22Rv1 (cell line): ENCODE data around the gene KDELR1.
"Not testable (repeated sequence)": the region's sequence is repeated elsewhere in the genome, so short reads cannot be mapped to it uniquely, and the experiment has no call there.

Experiments
- H3K27ac ChIP-seq: fragments of 450-650 bp; 2 replicates; pipeline ENCODE4 v1.5.1; 2017
- ZFX ChIP-seq: fragments of 450-650 bp; IDR thresholded peaks from 2 replicates; pipeline ENCODE4 v1.6.1; 2017; ENCODE audit warnings: antibody characterized with exemption, borderline replicate concordance
- TF ChIP-seq, protein P1 (sequence below): fragments of 450-650 bp; IDR thresholded peaks from 2 replicates; pipeline ENCODE4 v1.5.1; 2017; ENCODE audit warnings: mild to moderate bottlenecking

The KDELR1 gene

DNA sequence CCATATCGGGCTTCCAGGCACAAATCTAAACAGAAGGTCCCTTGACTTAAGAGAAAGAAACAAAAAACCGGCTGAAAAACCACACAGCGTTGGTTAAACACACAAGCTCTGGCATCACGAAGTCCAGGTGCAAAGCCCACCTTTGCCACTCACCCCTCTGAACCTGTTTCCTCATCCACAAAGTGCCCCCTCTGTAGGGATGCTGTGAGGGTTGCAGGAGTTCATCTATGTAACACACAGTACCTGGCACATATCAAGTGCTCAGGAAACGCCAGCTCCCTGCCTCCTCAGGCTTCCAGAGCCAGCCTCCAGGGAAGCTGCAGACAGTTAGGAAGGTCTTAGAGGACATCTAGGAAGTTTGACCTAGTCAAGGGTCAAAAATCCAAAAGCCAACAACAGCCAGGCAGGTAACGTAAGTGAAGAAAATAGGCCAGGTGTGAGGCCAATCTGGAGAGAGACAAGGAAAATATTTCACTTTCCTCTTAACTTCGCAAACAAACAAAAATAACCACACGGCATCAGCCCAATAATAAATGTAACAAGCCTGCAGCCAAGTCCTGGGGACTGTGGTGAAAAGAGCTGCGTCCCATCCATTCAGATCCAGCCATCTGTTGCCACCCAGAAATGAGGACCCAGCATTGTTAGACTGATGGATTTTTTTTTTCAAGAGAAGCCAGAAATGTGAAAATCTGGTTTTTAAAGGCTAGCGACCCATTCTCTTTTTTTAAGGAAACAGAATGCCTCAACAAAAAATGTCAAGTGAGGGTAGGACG, 10.0 kb downstream of the KDELR1 start:
- no peak overlapping the region for H3K27ac ChIP-seq
- TF ChIP-seq, protein P1, sequence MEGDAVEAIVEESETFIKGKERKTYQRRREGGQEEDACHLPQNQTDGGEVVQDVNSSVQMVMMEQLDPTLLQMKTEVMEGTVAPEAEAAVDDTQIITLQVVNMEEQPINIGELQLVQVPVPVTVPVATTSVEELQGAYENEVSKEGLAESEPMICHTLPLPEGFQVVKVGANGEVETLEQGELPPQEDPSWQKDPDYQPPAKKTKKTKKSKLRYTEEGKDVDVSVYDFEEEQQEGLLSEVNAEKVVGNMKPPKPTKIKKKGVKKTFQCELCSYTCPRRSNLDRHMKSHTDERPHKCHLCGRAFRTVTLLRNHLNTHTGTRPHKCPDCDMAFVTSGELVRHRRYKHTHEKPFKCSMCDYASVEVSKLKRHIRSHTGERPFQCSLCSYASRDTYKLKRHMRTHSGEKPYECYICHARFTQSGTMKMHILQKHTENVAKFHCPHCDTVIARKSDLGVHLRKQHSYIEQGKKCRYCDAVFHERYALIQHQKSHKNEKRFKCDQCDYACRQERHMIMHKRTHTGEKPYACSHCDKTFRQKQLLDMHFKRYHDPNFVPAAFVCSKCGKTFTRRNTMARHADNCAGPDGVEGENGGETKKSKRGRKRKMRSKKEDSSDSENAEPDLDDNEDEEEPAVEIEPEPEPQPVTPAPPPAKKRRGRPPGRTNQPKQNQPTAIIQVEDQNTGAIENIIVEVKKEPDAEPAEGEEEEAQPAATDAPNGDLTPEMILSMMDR: 0 out of 2 replicates have a peak, but pooled peaks have one; percentile 2
- TF ChIP-seq ZFX: no peak

DNA sequence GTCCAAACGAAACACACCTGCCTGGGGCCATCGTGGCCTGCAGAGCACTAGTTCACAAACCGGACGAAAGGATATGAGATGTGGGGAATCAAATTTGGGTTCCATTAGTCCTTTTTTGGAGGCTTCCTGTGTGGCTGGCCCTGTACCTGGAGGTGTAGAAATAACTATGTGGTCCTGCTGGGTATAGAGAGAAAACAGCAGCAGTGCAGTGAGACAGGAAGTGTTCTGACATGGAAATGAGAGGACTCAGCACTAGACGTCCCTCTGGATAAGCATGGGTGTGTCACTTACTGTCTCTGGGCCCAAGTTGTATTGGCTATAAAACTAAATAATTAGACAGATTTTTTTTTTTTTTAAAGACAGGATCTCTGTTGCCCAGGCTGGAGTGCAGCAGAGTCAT, 12.3 kb downstream of the KDELR1 start:
- no peak for TF ChIP-seq ZFX
- TF ChIP-seq, protein P1: no peak
- H3K27ac ChIP-seq: peak overlapping the region; percentile 25; the same call in 1 of the 2 replicates

DNA sequence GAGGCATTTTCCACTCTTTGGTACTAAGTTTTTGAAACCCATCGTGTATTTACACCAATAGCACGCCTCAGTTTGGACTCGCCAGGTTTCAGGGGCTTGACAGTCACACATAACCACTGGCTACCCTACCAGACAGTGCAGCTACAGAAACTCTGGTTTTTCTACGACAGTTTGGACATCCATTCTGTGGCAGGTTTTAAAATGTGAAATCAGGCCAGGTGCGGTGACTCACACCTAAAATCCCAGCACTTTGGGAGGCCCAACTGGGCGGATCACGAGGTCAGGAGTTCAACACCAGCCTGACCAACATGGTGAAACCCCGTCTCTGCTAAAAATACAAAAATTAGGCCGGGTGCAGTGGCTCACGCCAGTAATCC, 13.2 kb downstream of the KDELR1 start:
- TF ChIP-seq ZFX: no peak
- TF ChIP-seq, protein P1: no peak
- no peak overlapping the region for H3K27ac ChIP-seq

DNA sequence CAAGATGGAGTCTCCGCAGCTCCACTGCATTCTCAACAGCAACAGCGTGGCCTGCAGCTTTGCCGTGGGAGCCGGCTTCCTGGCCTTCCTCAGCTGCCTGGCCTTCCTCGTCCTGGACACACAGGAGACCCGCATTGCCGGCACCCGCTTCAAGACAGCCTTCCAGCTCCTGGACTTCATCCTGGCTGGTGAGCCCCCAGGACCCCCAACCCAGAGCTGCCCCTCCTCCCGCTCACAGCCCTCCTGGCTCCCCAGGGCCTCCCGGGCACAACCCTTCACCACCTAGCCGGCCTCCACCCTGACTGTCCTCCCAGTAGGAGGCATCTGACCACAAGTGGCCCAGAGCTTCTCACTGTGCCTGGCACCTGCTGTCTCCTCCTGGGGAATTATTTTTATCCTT, 17.8 kb downstream of the KDELR1 start:
- no peak overlapping the region for H3K27ac ChIP-seq
- TF ChIP-seq ZFX: no peak

DNA sequence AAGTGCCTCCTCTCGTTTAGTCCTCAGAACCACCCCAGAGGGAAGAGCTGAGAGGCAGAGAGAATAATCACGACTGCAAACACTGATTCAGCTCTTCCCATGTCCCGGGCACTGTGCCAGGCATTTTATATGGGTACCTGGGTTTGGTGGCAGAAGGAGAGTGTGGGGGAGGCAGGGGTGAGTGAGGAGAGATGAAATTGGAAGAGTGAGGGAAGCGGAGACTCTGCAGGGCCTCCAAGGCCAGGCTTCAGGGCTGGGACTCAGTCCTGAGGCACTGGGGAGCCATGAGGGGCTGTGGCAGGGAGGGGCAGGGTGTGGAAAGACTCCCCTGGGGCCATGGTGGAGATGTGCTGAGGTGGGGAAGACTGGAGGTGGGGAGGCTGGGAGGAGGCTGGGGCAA, 18.4 kb downstream of the KDELR1 start:
- no peak overlapping the region for H3K27ac ChIP-seq
- TF ChIP-seq, protein P1: no peak
- TF ChIP-seq ZFX: no peak

DNA sequence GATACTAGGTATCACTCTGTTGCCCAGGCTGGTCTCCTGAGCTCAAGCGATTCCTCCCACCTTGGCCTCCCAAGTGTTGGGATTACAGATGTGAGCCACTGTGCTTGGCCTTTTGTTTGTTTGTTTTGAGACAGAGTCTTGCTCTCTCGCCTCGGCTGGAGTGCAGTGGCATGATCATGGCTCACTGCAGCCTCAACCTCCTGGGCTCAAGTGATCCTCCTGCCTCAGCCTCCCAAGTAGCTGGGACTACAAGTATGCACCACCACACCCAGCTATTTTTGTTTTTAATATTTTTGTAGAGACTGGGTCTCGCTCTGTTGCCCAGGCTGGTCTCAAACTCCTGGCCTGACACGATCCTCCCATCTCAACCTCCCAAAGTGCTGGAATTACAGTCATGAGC, 19.6 kb downstream of the KDELR1 start:
- not testable (repeated sequence) for H3K27ac ChIP-seq

DNA sequence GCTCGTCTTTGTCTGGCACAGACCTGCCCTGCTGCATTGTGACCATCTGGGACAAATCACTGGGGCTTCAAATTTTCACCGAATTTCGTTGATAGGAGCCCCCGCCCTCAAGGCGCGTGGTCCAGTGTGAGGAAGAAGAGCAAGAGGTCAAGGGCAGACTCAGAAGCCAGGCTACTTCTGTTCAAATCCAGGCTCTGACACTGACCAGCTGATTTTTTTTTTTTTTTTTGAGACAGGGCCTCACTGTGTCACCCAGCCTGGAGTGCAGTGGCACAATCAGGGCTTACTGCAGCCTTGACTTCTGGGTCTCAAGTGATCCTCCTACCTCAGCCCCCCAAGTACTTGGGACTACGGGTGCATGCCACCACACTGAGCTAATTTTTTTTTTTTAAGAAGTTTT, 20.0 kb downstream of the KDELR1 start:
- no peak overlapping the region for H3K27ac ChIP-seq
- TF ChIP-seq, protein P1: no peak
- no peak for TF ChIP-seq ZFX

DNA sequence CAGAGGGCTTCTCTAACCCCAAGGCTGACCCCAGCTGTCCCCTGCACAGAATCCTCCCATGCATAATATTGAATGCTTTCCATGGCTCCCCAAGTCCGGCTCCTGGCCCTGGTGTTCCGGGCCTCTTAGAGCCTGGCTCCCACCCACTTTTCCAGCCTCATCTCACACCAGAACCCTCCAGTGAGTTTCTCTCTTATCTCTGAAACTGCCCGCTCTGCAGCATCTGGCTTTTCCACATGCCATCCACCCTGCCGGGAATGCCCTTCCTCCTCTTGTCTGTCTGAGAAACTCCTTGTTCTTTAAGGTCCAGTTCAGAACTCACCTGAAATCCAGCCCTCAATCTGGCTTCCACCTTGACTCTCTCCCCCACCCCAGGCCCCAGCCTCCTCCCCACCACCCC, 20.4 kb downstream of the KDELR1 start:
- no peak overlapping the region for H3K27ac ChIP-seq
- no peak for TF ChIP-seq ZFX
- TF ChIP-seq, protein P1: no peak
